ENCODE data around the gene CST5. TPM values are rescaled to one million over a fixed set of nuclear protein-coding genes. Genes with fewer than 3 reads are reported as not detected.

CST5 gene
- total RNA-seq, 4 donors from 2014 or later = 1.9 TPM; not detected in 3

GRCh38 chr20:23926526-23926880 lies 47.0 kb upstream of the CST5 start:
- Histone ChIP-seq H3K4me1 (no peaks in the 10 kb centered on the region), H3K27ac (no peak overlapping the region), H3K9me3 (no peaks in the 10 kb centered on the region), H3K4me3 (no peak overlapping the region), H3K27me3 (peaks cover 3% of the 10 kb centered on the region), H3K36me3 (no peaks in the 10 kb centered on the region)
- ATAC-seq = no peak
- TF ChIP-seq CTCF (IDR thresholded peaks at IDR 0.05) (no peak), EP300 (IDR thresholded peaks at IDR 0.05) (no peak), POLR2AphosphoS5 (IDR thresholded peaks at IDR 0.05) (no peak), POLR2A (IDR thresholded peaks at IDR 0.05) (no peak)
- 69 to 82% methylated on average over 2 of the region's 2 CpGs for WGBS, 2 donors (ENCODE audit: low coverage in 1 of 2)

GRCh38 chr20:23925789-23926525 lies 46.4 kb upstream of the CST5 start:
- Histone ChIP-seq H3K27me3 (peaks cover 3% of the 10 kb centered on the region), H3K9me3 (no peaks in the 10 kb centered on the region), H3K4me1 (peaks cover 0 to 4% (median 1%) of the 10 kb centered on the region in 3 donors), H3K36me3 (no peaks in the 10 kb centered on the region), H3K27ac (no peak overlapping the region), H3K4me3 (no peak overlapping the region)
- no peak for ATAC-seq
- TF ChIP-seq POLR2AphosphoS5 (IDR thresholded peaks at IDR 0.05) (no peak), EP300 (IDR thresholded peaks at IDR 0.05) (no peak), CTCF (IDR thresholded peaks at IDR 0.05) (no peak), POLR2A (IDR thresholded peaks at IDR 0.05) (no peak)
- WGBS, 2 donors (ENCODE audit: low coverage in 1 of 2) = 64 to 90% methylated on average over 2 to 5 of the region's 6 CpGs

- no peaks in the 10 kb centered on the region for H3K9me3 ChIP-seq
- H3K4me3 ChIP-seq = no peak overlapping the region
- ATAC-seq = no peak
- H3K36me3 ChIP-seq = no peaks in the 10 kb centered on the region
- TF ChIP-seq EP300 (IDR thresholded peaks at IDR 0.05) (no peak), POLR2AphosphoS5 (IDR thresholded peaks at IDR 0.05) (no peak), CTCF (IDR thresholded peaks at IDR 0.05) (no peak), POLR2A (IDR thresholded peaks at IDR 0.05) (no peak)
- H3K27ac ChIP-seq = no peak overlapping the region
- H3K4me1 ChIP-seq = peaks cover 0 to 16% (median 4%) of the 10 kb centered on the region in 3 donors
- 60% methylated on average over 1 of the region's 2 CpGs; no CpG with 5 or more reads in 1 of the 2 donors for WGBS, 2 donors (ENCODE audit: low coverage in 1 of 2)
- H3K27me3 ChIP-seq = peaks cover 3% of the 10 kb centered on the region
Measured at GRCh38 chr20:23924751-23925150, 45.2 kb upstream of the CST5 start.

GRCh38 chr20:23923891-23924435 lies 44.4 kb upstream of the CST5 start:
- no peaks in the 10 kb centered on the region for H3K27me3 ChIP-seq
- H3K36me3 ChIP-seq = no peaks in the 10 kb centered on the region
- H3K4me3 ChIP-seq = no peak overlapping the region
- no peak overlapping the region for H3K27ac ChIP-seq
- no peak for TF ChIP-seq CTCF (IDR thresholded peaks at IDR 0.05)
- TF ChIP-seq POLR2A (IDR thresholded peaks at IDR 0.05) = no peak
- no peak for TF ChIP-seq EP300 (IDR thresholded peaks at IDR 0.05)
- no peak for TF ChIP-seq POLR2AphosphoS5 (IDR thresholded peaks at IDR 0.05)
- no peaks in the 10 kb centered on the region for H3K9me3 ChIP-seq
- 51% methylated on average over 2 of the region's 7 CpGs; no CpG with 5 or more reads in 1 of the 2 donors for WGBS, 2 donors (ENCODE audit: low coverage in 1 of 2)
- H3K4me1 ChIP-seq = peaks cover 0 to 22% (median 4%) of the 10 kb centered on the region in 3 donors
- no peak for ATAC-seq

- ATAC-seq = no peak
- 87 to 92% methylated on average over 6 of the region's 6 CpGs for WGBS, 2 donors (ENCODE audit: low coverage in 1 of 2)
- H3K27ac ChIP-seq = no peak overlapping the region
- H3K9me3 ChIP-seq = no peaks in the 10 kb centered on the region
- no peaks in the 10 kb centered on the region for H3K36me3 ChIP-seq
- no peak for TF ChIP-seq POLR2AphosphoS5 (IDR thresholded peaks at IDR 0.05)
- no peak for TF ChIP-seq POLR2A (IDR thresholded peaks at IDR 0.05)
- no peak for TF ChIP-seq EP300 (IDR thresholded peaks at IDR 0.05)
- no peak for TF ChIP-seq CTCF (IDR thresholded peaks at IDR 0.05)
- peaks cover 0 to 22% (median 4%) of the 10 kb centered on the region in 3 donors for H3K4me1 ChIP-seq
- H3K27me3 ChIP-seq = no peaks in the 10 kb centered on the region
- H3K4me3 ChIP-seq = no peak overlapping the region
Measured at GRCh38 chr20:23923311-23923710, 43.8 kb upstream of the CST5 start.
